Right lobe of liver (tissue), 6 donors: ENCODE measurements around the gene MIA. TPM values are rescaled to one million over a fixed set of nuclear protein-coding genes. Genes with fewer than 3 reads are reported as not detected.
A peak's percentile ranks its signal among the peaks of the same experiment; 100 is the strongest.

Experiments
- ATAC-seq, 4 donors: fragments of 200-7000 bp; cut with Tn5 transposase; one replicate each; pipeline ENCODE4 v1.9.1; 2020; ENCODE audit warnings: mild to moderate bottlenecking in 4 of 4, moderate library complexity in 4 of 4
- DNase-seq, 3 donors: peaks; one replicate each; pipeline ENCODE4 v3.0.0-alpha.2; 2020
- H3K27ac ChIP-seq, 3 donors: fragments of 200-600 bp; one replicate each; pipeline ENCODE4 v1.8.0; 2022
- H3K27me3 ChIP-seq, 2 donors: fragments of 200-600 bp; one replicate each; pipeline ENCODE4 v1.8.0; 2022
- H3K36me3 ChIP-seq, 4 donors: fragments of 200-600 bp; sonication (generic) in 1 of 4; one replicate each; pipeline versions ENCODE4 v1.5.1 to v1.8.0; 2017 to 2022; ENCODE audit warnings: control low read depth in 1 of 4
- H3K4me1 ChIP-seq, 4 donors: fragments of 200-600 bp; sonication (generic) in 1 of 4; one replicate each; pipeline versions ENCODE4 v1.5.1 to v1.8.0; 2017 to 2022; ENCODE audit warnings: control low read depth in 1 of 4
- H3K4me3 ChIP-seq, 3 donors: fragments of 200-600 bp; one replicate each; pipeline ENCODE4 v1.8.0; 2022
- H3K9me3 ChIP-seq, 4 donors: fragments of 200-600 bp; sonication (generic) in 1 of 4; one replicate each; pipeline versions ENCODE4 v1.5.1 to v1.8.0; 2017 to 2022; ENCODE audit warnings: control low read depth in 1 of 4
- CTCF ChIP-seq, 4 donors: fragments of 200-600 bp in 3 of 4; fragments of 450-650 bp in 1 of 4; IDR thresholded peaks; one replicate each; pipeline versions ENCODE4 v1.5.1 to v1.8.0; 2016 to 2022; ENCODE audit warnings: antibody characterized with exemption in 4 of 4, mild to moderate bottlenecking in 2 of 4
- POLR2A ChIP-seq: fragments of 450-650 bp; IDR thresholded peaks from one replicate; pipeline ENCODE4 v1.6.1; 2017; ENCODE audit warnings: antibody characterized with exemption, mild to moderate bottlenecking
- WGBS: methylation state at CpG from one replicate; pipeline ENCODE4 v1.1.6; 2018; ENCODE audit warnings: low coverage, low lambda C conversion rate; ENCODE audit not compliant: insufficient coverage; ENCODE audit errors: missing lambda C conversion rate; 5-methylcytosine and 5-hydroxymethylcytosine counted together
- intact Hi-C, 2 donors: fragments of 100-400 bp; cut with DNase I; formaldehyde crosslinking; loops; one replicate each; pipeline versions ENCODE4 v1.11.2 to v1.14.1; 2022
- total RNA-seq, 6 experiments: library from RNA; depleted of rRNA in 2 of 6; stranded (reverse); fragments of >200 nt in 2 of 6; fragmentation: NEBNext Ultra II Directional in 3 of 6; extraction: Animal tissue kit (Norgen Biotek cat#: 25700) in 3 of 6; gene quantifications; one replicate each; pipeline versions ENCODE4 v1.1.0 to v1.2.4, GENCODE V29; 2016 to 2023
- donor health status: DM: no; HTN: yes; CAD: no.
- donor health status: DM: no; HTN: no; CAD: no.
- donor health status: DM: no; HTN: no; CAD: no.
- donor health status: DM: no; HTN: yes; CAD: no.
- donor health status: DM: no; HTN: yes; CAD: no.

The MIA gene
- total RNA-seq, 6 experiments from 2014 or later = 0.86 to 1.9 (median 1.1) TPM; not detected in 3

GRCh38 chr19:40739871-40740703 lies 35.2 kb upstream of the MIA start:
- 58% methylated on average over 3 of the region's 16 CpGs for WGBS
- no peaks in the 10 kb centered on the region for H3K27me3 ChIP-seq
- peaks cover 0 to 15% (median 0%) of the 10 kb centered on the region in 4 donors for H3K4me1 ChIP-seq
- H3K9me3 ChIP-seq = no peaks in the 10 kb centered on the region
- ATAC-seq (peak in 2 of 4 donors; percentile 5 to 6), DNase-seq (no peak)
- H3K36me3 ChIP-seq = peaks cover 1 to 31% (median 10%) of the 10 kb centered on the region in 4 donors
- no peak overlapping the region for H3K27ac ChIP-seq
- TF ChIP-seq CTCF (IDR thresholded peaks at IDR 0.05) = no peak
- no peak for TF ChIP-seq POLR2A
- no peak overlapping the region for H3K4me3 ChIP-seq
- intact Hi-C loops = no loop called here

GRCh38 chr19:40740747-40741146 lies 34.6 kb upstream of the MIA start:
- TF ChIP-seq CTCF (IDR thresholded peaks at IDR 0.05) = no peak
- TF ChIP-seq POLR2A = no peak
- WGBS = 60% methylated on average over 4 of the region's 6 CpGs
- intact Hi-C loops = no loop called here
- no peaks in the 10 kb centered on the region for H3K9me3 ChIP-seq
- peaks cover 0 to 25% (median 7%) of the 10 kb centered on the region in 4 donors for H3K36me3 ChIP-seq
- no peak overlapping the region for H3K4me3 ChIP-seq
- DNase-seq (no peak), ATAC-seq (no peak)
- no peak overlapping the region for H3K27ac ChIP-seq
- H3K4me1 ChIP-seq = peaks cover 0 to 11% (median 0%) of the 10 kb centered on the region in 4 donors
- no peaks in the 10 kb centered on the region for H3K27me3 ChIP-seq

GRCh38 chr19:40741527-40742390 lies 33.6 kb upstream of the MIA start:
- TF ChIP-seq POLR2A = no peak
- Histone ChIP-seq H3K27me3 (no peaks in the 10 kb centered on the region), H3K27ac (no peak overlapping the region), H3K36me3 (peaks cover 0 to 24% (median 5%) of the 10 kb centered on the region in 4 donors), H3K9me3 (no peaks in the 10 kb centered on the region), H3K4me1 (peaks cover 0 to 7% (median 0%) of the 10 kb centered on the region in 4 donors), H3K4me3 (no peak overlapping the region)
- intact Hi-C loops = no loop called here
- ATAC-seq (peak in 2 of 4 donors; percentile 2 to 3), DNase-seq (no peak)
- WGBS = 85% methylated on average over 4 of the region's 10 CpGs

GRCh38 chr19:40742477-40742876 lies 32.8 kb upstream of the MIA start:
- TF ChIP-seq CTCF (IDR thresholded peaks at IDR 0.05) (peak in 1 of 4 donors; percentile 25), POLR2A (no peak)
- WGBS = 0% methylated on average over 1 of the region's 17 CpGs
- peak; percentile 56 to 86 (median 68) for ATAC-seq
- intact Hi-C loops = no loop called here
- Histone ChIP-seq H3K4me3 (no peak overlapping the region), H3K27ac (no peak overlapping the region), H3K9me3 (no peaks in the 10 kb centered on the region), H3K4me1 (peaks cover 0 to 7% (median 0%) of the 10 kb centered on the region in 4 donors), H3K36me3 (peaks cover 0 to 17% (median under 1%) of the 10 kb centered on the region in 4 donors), H3K27me3 (no peaks in the 10 kb centered on the region)
- peak; percentile 50 to 81 (median 78) for DNase-seq
